HCT116 (cell line): Measurements from ENCODE around the gene SH3RF2. TPM values are rescaled to one million over a fixed set of nuclear protein-coding genes. Genes with fewer than 3 reads are reported as not detected.

ENCODE experiments used
- ATAC-seq: fragments of 200-7000 bp; cut with Tn5 transposase; 2 replicates; pipeline ENCODE4 v1.9.1; 2020; ENCODE audit warnings: mild to moderate bottlenecking, moderate library complexity
- Bru-seq: library from RNA; stranded (reverse); fragments of 400-500 nt; gene quantifications from one replicate; lab custom pipeline; 2021; lab: Mats Ljungman, UMichigan
- BruChase-seq, 2 experiments: library from RNA; stranded (reverse); fragments of 400-500 nt; gene quantifications; one replicate each; lab custom pipeline; 2021; lab: Mats Ljungman, UMichigan
- BruUV-seq: library from RNA; stranded (reverse); fragments of 400-500 nt; replicated peaks from 2 replicates; lab custom pipeline; 2021; lab: Mats Ljungman, UMichigan
- CTCF ChIA-PET: fragments of 300-600 bp; sonication (Branson Sonifier 250); formaldehyde crosslinking; loops from one replicate; lab custom pipeline; 2021; ENCODE audit warnings: antibody characterized with exemption; lab: Charles Lee
- POLR2A ChIA-PET: fragments of 300-600, 350-600 bp; sonication (Branson Sonifier 250); formaldehyde crosslinking; loops from one replicate; lab custom pipeline; 2021; ENCODE audit warnings: antibody characterized with exemption; lab: Charles Lee
- RAD21 ChIA-PET, 2 experiments: fragments of 300-600 bp; sonication (Branson Sonifier 250); formaldehyde crosslinking; loops; one replicate each; lab custom pipeline; 2023; ENCODE audit warnings: low total read pairs in 2 of 2; ENCODE audit not compliant: uncharacterized antibody in 2 of 2, unreplicated experiment in 2 of 2, low non-redundant PET in 1 of 2; lab: Charles Lee
- DNase-seq: peaks from one replicate; pipeline ENCODE4 v3.0.0-alpha.2; 2010; ENCODE audit warnings: low read depth, low spot score
- H2AFZ ChIP-seq: fragments of 200-600 bp; shearing (Covaris generic), sonication (generic); 2 replicates; pipeline ENCODE4 v1.6.1; 2017; ENCODE audit warnings: low read depth, mixed run types, mixed read lengths, antibody characterized with exemption, low read length; ENCODE audit not compliant: poor library complexity, severe bottlenecking
- H3K27ac ChIP-seq: 2 replicates; pipeline ENCODE4 v1.5.1; 2012; ENCODE audit warnings: low read depth, low read length
- H3K27me3 ChIP-seq: fragments of 200-600 bp; sonication (generic); 2 replicates; pipeline ENCODE4 v1.6.1; 2016; ENCODE audit warnings: mixed run types, low read length, mixed read lengths; ENCODE audit not compliant: insufficient read depth
- H3K36me3 ChIP-seq, 2 experiments: fragments of 200-500 bp in 1 of 2; fragments of 200-600 bp in 1 of 2; sonication (Bioruptor generic) in 1 of 2; sonication (generic) in 1 of 2; 2 replicates each; pipeline versions ENCODE4 v1.5.1 to v1.6.1; 2014 to 2016; ENCODE audit warnings: low read length in 2 of 2, inconsistent platforms in 1 of 2, mixed read lengths in 1 of 2, mixed run types in 1 of 2; ENCODE audit not compliant: insufficient read depth in 2 of 2, control insufficient read depth in 1 of 2
- H3K4me1 ChIP-seq, 2 experiments: fragments of 200-600 bp in 1 of 2; sonication (generic) in 1 of 2; 2 replicates each; pipeline versions ENCODE4 v1.5.1 to v1.6.1; 2012 to 2017; ENCODE audit warnings: low read length in 2 of 2, inconsistent platforms in 1 of 2, mild to moderate bottlenecking in 1 of 2, mixed read lengths in 1 of 2, mixed run types in 1 of 2, moderate library complexity in 1 of 2; ENCODE audit not compliant: insufficient read depth in 2 of 2, control insufficient read depth in 1 of 2
- H3K4me2 ChIP-seq: fragments of 200-600 bp; sonication (generic); 2 replicates; pipeline ENCODE4 v1.6.1; 2017; ENCODE audit warnings: mixed run types, low read length, mixed read lengths
- H3K4me3 ChIP-seq, 2 experiments: fragments of 200-600 bp in 1 of 2; sonication (generic) in 1 of 2; replicated peaks in 1 of 2; 2 replicates each; pipeline ENCODE4 v1.5.1; 2011 to 2016; ENCODE audit warnings: low read length in 2 of 2, control low read depth in 1 of 2, low read depth in 1 of 2, mild to moderate bottlenecking in 1 of 2, mixed read lengths in 1 of 2, mixed run types in 1 of 2
- H3K79me2 ChIP-seq: fragments of 200-600 bp; sonication (generic); 2 replicates; pipeline ENCODE4 v1.6.1; 2017; ENCODE audit warnings: mild to moderate bottlenecking, mixed run types, low read length, moderate library complexity, mixed read lengths; ENCODE audit not compliant: insufficient read depth
- H3K9ac ChIP-seq: fragments of 200-600 bp; sonication (generic); 2 replicates; pipeline ENCODE4 v1.6.1; 2016; ENCODE audit warnings: low read length, mixed read lengths
- H3K9me2 ChIP-seq: fragments of 200-600 bp; sonication (generic), shearing (Covaris generic); 2 replicates; pipeline ENCODE4 v1.6.1; 2017; ENCODE audit warnings: mixed run types, mild to moderate bottlenecking, moderate library complexity; ENCODE audit not compliant: insufficient read depth
- H3K9me3 ChIP-seq, 2 experiments: fragments of 200-500 bp in 1 of 2; fragments of 200-600 bp in 1 of 2; sonication (Bioruptor generic) in 1 of 2; sonication (generic) in 1 of 2; 2 replicates each; pipeline ENCODE4 v1.6.1; 2014 to 2017; ENCODE audit warnings: low read length in 2 of 2, mixed read lengths in 2 of 2, inconsistent platforms in 1 of 2, low read depth in 1 of 2, mild to moderate bottlenecking in 1 of 2, mixed run types in 1 of 2, moderate library complexity in 1 of 2; ENCODE audit not compliant: control insufficient read depth in 1 of 2, insufficient read depth in 1 of 2
- H4K20me1 ChIP-seq: fragments of 200-600 bp; sonication (generic), shearing (Covaris generic); 2 replicates; pipeline ENCODE4 v1.6.1; 2017; ENCODE audit warnings: mixed run types, mild to moderate bottlenecking, moderate library complexity; ENCODE audit not compliant: insufficient read depth
- EZH2phosphoT487 ChIP-seq: fragments of 200-600 bp; IDR thresholded peaks from 2 replicates; pipeline ENCODE4 v1.6.1; 2018; ENCODE audit warnings: antibody characterized with exemption, borderline replicate concordance
- POLR2A ChIP-seq: IDR thresholded peaks from 2 replicates; pipeline ENCODE4 v1.7.0; 2011; ENCODE audit warnings: borderline replicate concordance; ENCODE audit not compliant: insufficient read depth, insufficient read length; ENCODE audit errors: extremely low read depth
- POLR2AphosphoS5 ChIP-seq: IDR thresholded peaks from 2 replicates; pipeline ENCODE4 v1.6.1; 2011; ENCODE audit warnings: mild to moderate bottlenecking, low read depth, low read length, moderate library complexity
- TCF7L2 ChIP-seq: IDR thresholded peaks from 2 replicates; pipeline ENCODE4 v1.7.0; 2011; ENCODE audit warnings: borderline replicate concordance, inconsistent platforms; ENCODE audit not compliant: insufficient read depth, insufficient read length; ENCODE audit errors: extremely low read depth
- YY1 ChIP-seq: IDR thresholded peaks from 2 replicates; pipeline ENCODE4 v1.6.1; 2011; ENCODE audit warnings: low read length, low read depth, moderate library complexity, mild to moderate bottlenecking; ENCODE audit not compliant: insufficient replicate concordance; ENCODE audit errors: extremely low read depth
- ZFX ChIP-seq: fragments of 450-650 bp; IDR thresholded peaks from 2 replicates; pipeline ENCODE4 v1.6.1; 2017
- intact Hi-C: fragments of 100-400 bp; cut with micrococcal nuclease; formaldehyde crosslinking; loops from 2 replicates; pipeline ENCODE4 v1.10.0; 2022
- long read RNA-seq: library from polyadenylated mRNA; unstranded; transcript quantifications from one replicate; pipeline ENCODE4 v2.0.0, GENCODE V29; 2021; ENCODE audit not compliant: unreplicated experiment
- polyA plus RNA-seq: library from polyadenylated mRNA; unstranded; fragments of >200 nt; gene quantifications from 2 replicates; pipeline ENCODE4 v1.2.1, GENCODE V29; 2012; ENCODE audit warnings: missing spikeins
- total RNA-seq: library from RNA; stranded (reverse); gene quantifications from one replicate; pipeline ENCODE4 v1.2.1, GENCODE V29; 2021; ENCODE audit not compliant: unreplicated experiment

Gene SH3RF2, protein sequence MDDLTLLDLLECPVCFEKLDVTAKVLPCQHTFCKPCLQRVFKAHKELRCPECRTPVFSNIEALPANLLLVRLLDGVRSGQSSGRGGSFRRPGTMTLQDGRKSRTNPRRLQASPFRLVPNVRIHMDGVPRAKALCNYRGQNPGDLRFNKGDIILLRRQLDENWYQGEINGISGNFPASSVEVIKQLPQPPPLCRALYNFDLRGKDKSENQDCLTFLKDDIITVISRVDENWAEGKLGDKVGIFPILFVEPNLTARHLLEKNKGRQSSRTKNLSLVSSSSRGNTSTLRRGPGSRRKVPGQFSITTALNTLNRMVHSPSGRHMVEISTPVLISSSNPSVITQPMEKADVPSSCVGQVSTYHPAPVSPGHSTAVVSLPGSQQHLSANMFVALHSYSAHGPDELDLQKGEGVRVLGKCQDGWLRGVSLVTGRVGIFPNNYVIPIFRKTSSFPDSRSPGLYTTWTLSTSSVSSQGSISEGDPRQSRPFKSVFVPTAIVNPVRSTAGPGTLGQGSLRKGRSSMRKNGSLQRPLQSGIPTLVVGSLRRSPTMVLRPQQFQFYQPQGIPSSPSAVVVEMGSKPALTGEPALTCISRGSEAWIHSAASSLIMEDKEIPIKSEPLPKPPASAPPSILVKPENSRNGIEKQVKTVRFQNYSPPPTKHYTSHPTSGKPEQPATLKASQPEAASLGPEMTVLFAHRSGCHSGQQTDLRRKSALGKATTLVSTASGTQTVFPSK
- 14.3 TPM for total RNA-seq
- 4.5 and 7.1 TPM in 2 replicates for polyA plus RNA-seq
- percentile 62 among the genes with signal in this experiment for Bru-seq, nascent RNA
- BruChase-seq, experiment 1, labeled RNA remaining after a 6-hour chase: percentile 54 among the genes with signal in this experiment
- BruChase-seq, experiment 2, labeled RNA remaining after a 2-hour chase: percentile 56 among the genes with signal in this experiment
- long read RNA-seq, partial matches to known transcripts: 11 of 14 reads
- long read RNA-seq, other reads (novel, unspliced or antisense): 3 of 14 reads

DNA sequence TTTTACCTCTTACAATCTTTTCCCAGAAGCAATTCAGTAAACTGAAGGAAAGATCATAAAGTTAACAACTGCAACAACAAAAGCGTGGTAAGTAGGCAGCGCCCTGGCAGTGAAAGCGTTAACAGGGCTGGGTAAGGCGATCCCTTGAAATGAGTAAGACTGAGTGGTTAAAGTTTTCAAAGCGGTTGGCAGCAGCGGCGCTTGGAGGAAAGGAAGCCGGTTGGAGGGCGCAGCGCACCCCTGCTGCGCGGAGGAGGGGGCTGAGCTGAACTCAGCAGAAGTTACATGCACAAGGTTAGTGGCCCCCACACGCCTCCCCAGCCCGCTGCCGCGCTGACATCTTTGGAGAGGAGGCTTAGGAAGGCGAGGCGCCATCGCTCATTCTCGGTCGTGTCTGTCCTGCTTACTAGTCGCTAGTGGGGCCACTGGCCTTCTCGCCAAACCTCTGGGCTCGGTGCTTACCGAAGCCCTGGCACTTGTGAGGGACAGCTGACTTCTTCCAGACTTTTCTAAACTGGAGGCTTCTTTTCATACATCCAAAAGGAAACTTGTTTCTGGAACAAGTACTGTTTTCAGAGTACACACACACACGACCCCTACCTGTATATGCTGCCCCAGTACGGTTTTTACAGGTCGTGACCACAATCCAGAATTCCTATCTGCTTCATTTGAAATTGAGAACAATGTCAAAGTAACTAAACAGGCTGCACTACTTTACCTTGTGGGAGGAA, at the start of gene SH3RF2:
Gene SH3RF2, plus strand, starts transcription at position 178 of the 731 bp plus-strand sequence. CDS start 1,351 bp downstream, outside the sequence.
- Histone ChIP-seq H3K4me3 (peak within 1 kb of the TSS; percentile 60), H3K36me3 (no peaks in the 10 kb centered on the region), H3K9me3 (no peaks in the 10 kb centered on the region), H4K20me1 (no peaks in the 10 kb centered on the region), H3K9ac (peak within 1 kb of the TSS; percentile 64), H3K4me1 (peaks cover 61 to 100% of the 10 kb centered on the region in 2 experiments), H3K27me3 (no peaks in the 10 kb centered on the region), H2AFZ (peak within 1 kb of the TSS; percentile 87), H3K27ac (peak within 1 kb of the TSS; percentile 86), H3K79me2 (peaks cover 32% of the 10 kb centered on the region), H3K4me2 (peak within 1 kb of the TSS; percentile 84), H3K9me2 (no peaks in the 10 kb centered on the region)
- CTCF ChIA-PET: interaction anchor here (2.3 kb wide), 1 partner anchor 10 kb away, joined by 6 read pairs; no protein-coding TSS in a partner anchor
- RAD21 ChIA-PET: no interaction called here
- no peak for TF ChIP-seq ZFX
- TF ChIP-seq POLR2A: peak; percentile 69
- no peak for TF ChIP-seq EZH2phosphoT487
- peak; percentile 95 for TF ChIP-seq TCF7L2
- peak; percentile 22 for TF ChIP-seq YY1
- TF ChIP-seq POLR2AphosphoS5: peak; percentile 87
- intact Hi-C loops: loop anchor here (10.0 kb wide), 2 partner anchors 102 to 508 kb away; partner anchors contain the start of genes PRELID2 and TCERG1
- POLR2A ChIA-PET: interaction anchor here (1.2 to 1.7 kb wide), 2 partner anchors 28 to 40 kb away, joined by 3 to 4 read pairs; no protein-coding TSS in a partner anchor
- TSS peak; percentile 57 for BruUV-seq
- ATAC-seq (peak; percentile 54), DNase-seq (peak; percentile 85)
